Measurements from ENCODE around the gene USP10. TPM values are rescaled to one million over a fixed set of nuclear protein-coding genes. Genes with fewer than 3 reads are reported as not detected.

Gene USP10
- polyA plus RNA-seq, 1 donor: 63.2 TPM

- DNase-seq: peak; percentile 21
These were observed 873 bp downstream of the USP10 start for GRCh38 chr16:84700446-84701300.

- no peak for DNase-seq
These were observed 3.9 kb downstream of the USP10 start for GRCh38 chr16:84703681-84704080.

DNA sequence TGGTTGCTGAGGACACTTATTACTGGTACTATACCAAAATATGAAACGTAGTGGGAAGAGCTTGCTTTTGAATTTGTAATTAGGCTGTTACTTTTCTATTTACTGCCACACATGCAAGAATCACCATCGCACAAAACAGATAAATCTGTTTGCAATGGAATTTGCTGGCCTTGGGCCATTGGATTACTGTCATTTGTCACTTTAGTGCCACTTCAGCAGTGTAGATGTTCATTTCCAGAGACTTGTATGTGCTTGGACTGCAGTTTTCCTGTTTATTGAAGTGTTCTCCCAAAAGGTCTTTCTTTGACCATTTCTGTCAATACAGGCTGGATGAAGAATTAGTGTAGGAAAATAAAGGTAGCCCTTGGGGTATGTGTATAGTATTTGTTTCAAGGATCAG is 4.5 kb downstream of the USP10 start:
- no peak for DNase-seq

GRCh38 chr16:84706856-84707255 is 7.1 kb downstream of the USP10 start:
- DNase-seq: no peak

GRCh38 chr16:84709609-84710008 is 9.8 kb downstream of the USP10 start:
- DNase-seq: no peak

GRCh38 chr16:84710686-84711085 is 10.9 kb downstream of the USP10 start:
- DNase-seq: no peak

GRCh38 chr16:84712138-84712671 is 12.4 kb downstream of the USP10 start:
- DNase-seq: no peak

DNA sequence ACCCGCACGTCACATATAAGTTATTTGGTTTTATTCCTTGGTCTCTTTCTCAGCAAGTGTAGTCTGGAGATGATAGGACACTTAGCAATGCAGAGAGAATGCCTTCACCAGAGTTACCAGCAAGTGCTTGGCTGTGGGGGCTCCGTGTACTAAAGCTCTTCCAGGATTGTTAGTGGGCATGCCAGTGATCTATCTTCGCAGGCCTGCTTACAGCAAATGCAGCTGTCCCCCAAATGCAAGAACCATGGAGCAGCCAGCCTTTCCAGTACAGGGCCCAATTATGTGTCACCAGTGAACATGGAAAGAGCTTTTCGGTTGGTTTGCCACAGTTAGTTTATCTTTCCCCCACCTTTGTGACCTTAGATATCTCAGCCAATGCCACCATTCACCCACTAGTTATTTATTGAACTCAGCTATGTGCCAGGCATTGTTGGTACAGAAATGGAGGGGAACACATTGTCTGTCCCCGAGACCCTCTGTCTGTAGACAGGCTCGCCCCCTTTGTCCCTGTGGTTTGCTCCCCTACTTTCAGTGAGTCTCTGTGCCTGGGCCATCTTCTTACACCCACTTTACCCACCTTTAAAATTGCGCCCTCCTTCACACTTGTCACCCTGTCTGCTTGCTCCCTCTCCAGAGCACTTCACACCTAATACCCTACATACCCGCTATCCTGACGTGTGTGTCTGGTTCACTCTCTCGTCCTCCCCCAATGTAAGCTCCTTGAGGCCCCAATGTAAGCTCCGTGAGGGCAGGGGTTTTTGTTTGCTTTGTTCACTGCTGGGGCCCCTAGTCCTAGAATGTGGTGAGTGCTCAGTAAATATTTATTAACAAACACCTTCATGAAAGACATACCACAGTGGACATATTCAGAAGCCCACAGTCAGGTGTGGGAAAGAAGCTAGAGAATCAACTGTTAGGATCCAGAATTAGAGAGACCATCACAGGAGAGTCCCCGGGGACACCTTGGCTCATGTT is 13.3 kb downstream of the USP10 start:
- DNase-seq: no peak

- DNase-seq: no peak
These were observed 14.2 kb downstream of the USP10 start for GRCh38 chr16:84714028-84714427.

GRCh38 chr16:84715424-84715823 is 15.6 kb downstream of the USP10 start:
- no peak for DNase-seq

GRCh38 chr16:84715854-84716253 is 16.1 kb downstream of the USP10 start:
- DNase-seq: no peak

DNA sequence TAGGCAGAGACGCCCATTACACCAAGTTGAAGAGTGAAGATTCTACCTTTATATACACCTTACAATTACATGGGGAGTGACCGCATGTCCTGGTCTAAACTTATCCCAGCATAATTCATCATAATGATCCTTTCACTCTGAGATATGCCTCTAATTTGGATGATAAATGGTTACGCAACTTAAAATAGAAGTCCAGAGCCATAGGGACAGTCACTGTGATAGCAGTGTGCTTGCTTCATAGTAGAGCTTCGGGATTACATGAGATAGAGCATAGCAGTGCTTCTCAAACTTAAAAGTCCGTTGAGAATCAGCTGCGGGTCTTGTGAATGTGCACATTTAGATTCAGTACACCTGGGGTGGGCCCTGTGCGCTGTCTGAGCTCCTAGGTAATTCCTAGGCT is 16.9 kb downstream of the USP10 start:
- no peak for DNase-seq

DNA sequence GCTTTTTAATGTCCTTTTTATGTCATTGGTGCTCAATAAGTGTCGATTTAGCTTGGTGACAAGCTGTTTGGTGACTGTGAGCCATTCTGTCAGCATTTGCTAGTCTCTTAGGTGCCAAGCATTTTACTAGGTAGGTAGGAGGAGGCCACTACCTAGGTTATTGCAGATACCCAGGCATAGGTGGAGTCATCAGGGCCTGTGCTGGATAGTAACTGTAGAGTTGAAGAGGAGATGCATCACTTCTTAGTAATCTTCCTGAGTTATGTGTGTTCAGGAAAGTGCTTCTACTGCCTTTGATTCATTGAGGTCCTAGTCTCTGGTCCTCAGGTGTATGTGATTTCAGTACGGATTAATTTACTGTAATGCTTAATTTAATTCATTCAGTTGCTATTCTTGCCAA is 17.7 kb downstream of the USP10 start:
- DNase-seq: no peak

DNA sequence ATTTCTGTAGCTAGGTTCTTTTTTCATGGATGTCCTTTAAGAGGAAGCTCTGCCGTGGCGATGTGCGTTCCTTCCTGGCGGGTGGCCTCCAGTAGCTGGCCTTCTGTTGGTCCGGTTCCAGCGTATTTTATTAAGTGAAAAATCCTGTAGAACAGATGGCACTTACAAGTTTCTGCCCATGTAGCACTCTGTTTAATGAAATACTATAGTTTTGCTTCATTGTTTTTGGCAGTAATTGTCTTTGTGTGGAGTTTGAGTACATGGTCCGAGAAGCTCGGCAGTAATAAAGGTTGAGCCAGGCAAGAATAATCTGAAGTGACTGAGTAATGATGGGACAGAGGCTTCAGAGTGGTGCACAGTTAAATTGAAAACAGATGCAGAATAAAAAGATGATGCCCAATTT is 20.4 kb downstream of the USP10 start:
- DNase-seq: no peak

GRCh38 chr16:84722068-84722467 is 22.3 kb downstream of the USP10 start:
- DNase-seq: no peak

GRCh38 chr16:84723906-84724305 is 24.1 kb downstream of the USP10 start:
- no peak for DNase-seq

DNA sequence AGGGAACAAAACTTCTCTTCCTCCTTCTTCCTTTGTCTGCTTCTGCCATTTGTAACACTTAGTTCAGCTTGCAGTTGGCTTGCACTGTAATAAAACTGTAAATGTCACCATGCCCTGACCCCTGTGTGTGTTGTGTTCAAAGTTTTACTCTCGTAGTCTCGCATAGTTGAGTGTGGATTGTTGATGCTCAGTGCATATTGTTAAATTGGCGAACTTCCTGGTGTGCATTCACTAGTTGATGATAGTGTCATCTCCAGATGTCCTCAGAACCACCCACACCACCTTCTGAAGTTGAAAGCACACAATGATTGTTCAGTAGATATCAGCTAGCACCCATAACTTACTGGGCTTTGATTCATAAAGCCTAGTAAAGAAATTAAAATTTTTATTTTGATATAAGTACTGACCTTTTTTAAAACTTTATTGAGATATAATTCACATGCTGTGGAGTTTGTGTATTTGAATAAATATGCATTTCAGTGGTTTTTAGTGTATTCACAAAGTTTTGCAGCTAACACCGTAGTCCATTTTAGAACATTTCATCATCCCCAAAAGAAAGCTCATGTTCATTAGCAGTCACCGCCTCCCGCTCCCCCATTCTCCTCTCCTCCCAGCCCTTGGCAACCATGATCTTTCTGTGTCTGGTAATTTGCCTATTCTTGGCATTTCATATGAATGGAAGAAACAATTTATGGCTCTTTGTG is 25.0 kb downstream of the USP10 start:
- DNase-seq: no peak

DNA sequence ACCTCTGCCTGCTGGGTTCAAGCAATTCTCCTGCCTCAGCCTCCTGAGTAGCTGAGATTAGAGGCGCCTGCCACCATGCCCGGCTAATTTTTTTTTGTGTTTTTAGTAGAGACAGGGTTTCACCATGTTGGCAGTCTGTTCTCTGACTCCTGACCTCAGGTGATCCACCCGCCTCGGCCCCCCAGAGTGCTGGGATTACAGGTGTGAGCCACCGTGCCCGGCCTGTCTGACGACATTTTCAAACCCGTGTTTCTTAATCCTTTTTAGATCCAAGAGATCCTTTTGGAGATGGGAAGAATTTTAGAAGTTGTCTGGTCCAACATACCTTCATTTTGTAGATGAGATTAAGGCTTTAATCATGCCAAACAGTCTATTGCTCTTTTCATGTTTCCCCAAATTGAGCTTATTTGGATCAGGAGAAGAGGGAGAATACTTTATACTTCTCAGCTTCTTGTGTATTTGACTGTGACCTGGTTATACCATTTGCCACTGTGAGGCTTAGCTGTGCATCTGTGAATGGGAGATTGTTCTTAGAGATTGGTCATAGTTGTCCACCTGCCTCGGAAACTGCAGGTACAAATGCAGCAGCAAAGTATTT is 25.8 kb downstream of the USP10 start:
- no peak for DNase-seq

- peak; percentile 87 for DNase-seq
These were observed 26.4 kb downstream of the USP10 start for GRCh38 chr16:84726079-84726668.

DNA sequence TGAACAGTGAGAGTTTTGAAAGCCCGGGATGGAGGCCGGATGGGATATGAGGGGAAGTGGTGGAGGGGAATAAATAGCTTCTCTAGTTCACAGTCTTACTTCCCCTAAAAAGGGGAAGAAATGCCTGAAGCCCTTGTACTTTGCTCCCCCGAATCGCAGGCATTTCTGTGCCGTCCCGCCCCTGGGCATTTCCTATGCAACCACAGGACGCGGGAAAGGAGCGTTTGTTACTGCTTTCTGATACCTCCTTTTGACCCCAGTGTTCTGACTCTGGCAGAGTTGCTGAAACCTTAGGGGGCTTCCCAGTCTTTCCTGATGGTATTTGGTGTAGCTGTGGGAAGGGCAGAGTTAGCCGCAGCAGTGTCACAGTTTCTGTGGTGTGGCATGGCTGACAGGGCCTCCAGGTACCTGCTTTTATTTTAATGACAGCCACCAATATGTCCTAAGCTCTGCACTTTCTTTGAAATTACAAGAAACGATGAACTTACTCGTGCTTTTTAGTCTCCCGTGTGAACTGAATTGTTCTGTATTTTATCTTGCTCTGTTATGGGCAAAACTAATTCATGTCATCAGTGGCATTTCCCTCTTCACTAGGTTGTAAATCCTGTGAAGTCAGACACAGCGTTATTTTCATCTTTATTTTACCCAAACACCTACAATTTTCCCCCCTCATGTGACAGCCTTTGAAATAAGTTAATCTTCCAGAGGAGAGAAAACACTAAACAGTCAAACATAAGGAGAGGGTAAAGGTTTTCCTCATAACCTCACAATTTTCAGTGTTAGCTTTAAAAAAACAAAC is 27.1 kb downstream of the USP10 start:
- DNase-seq: no peak

Measured in hindlimb muscle (tissue), 1 donor.